Mesothelial cell of epicardium (in vitro differentiated cells): ENCODE data around the gene TMEM147. TPM values are rescaled to one million over a fixed set of nuclear protein-coding genes. Genes with fewer than 3 reads are reported as not detected.

Experiments used
- DNase-seq, 2 experiments: peaks; one replicate each; pipeline ENCODE4 v3.0.0; 2021; ENCODE audit warnings: low spot score in 2 of 2; ENCODE audit not compliant: unreplicated experiment in 2 of 2
- H3K27ac Mint-ChIP-seq: 2 replicates; pipeline ENCODE4 v1.8.0; 2021; ENCODE audit warnings: mixed read lengths
- H3K27me3 Mint-ChIP-seq: 2 replicates; pipeline ENCODE4 v1.8.0; 2021; ENCODE audit warnings: low read depth, mixed read lengths
- H3K36me3 Mint-ChIP-seq: 2 replicates; pipeline ENCODE4 v1.8.0; 2021; ENCODE audit warnings: mixed read lengths
- H3K4me1 Mint-ChIP-seq: 2 replicates; pipeline ENCODE4 v1.8.0; 2021; ENCODE audit warnings: mixed read lengths
- H3K4me3 Mint-ChIP-seq: 2 replicates; pipeline ENCODE4 v1.8.0; 2021; ENCODE audit warnings: mild to moderate bottlenecking, moderate library complexity, mixed read lengths
- H3K9me3 Mint-ChIP-seq: 2 replicates; pipeline ENCODE4 v1.8.0; 2021; ENCODE audit warnings: mixed read lengths
- total RNA-seq: library from RNA; stranded (reverse); gene quantifications from 3 replicates; pipeline ENCODE4 v1.2.1, GENCODE V29; 2021
- TF ChIP-seq, protein P1 (sequence below): fragments of 200-600 bp; sonication (generic); IDR thresholded peaks from one replicate; pipeline ENCODE4 v1.5.0; 2021; ENCODE audit warnings: antibody characterized with exemption; ENCODE audit not compliant: unreplicated experiment

TMEM147 gene
- total RNA-seq, 1 donor from 2014 or later, result 82.2 TPM

DNA sequence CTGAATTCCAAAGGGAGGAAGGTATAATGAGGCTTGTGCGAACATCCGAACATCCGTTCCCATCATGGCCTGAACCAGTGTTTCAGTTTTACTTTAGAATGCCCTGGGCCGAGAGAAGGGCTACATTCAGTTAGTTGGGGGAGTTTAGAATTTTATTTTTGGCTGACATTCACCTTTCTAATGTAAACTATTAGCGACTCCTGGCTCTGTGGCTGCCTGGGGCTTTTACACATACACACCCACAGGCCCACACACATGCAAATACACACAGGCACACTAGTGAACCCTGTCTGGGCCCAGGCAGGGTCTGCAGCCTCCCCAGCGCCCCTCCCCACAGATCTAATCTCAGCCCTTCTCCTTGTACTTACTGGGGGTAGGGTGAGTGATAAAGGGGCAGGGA, 6.1 kb upstream of the TMEM147 start:
- Mint-ChIP-seq H3K27me3 (no peaks in the 10 kb centered on the region), H3K27ac (no peak overlapping the region), H3K4me3 (no peak overlapping the region), H3K9me3 (no peaks in the 10 kb centered on the region), H3K4me1 (peaks cover 2% of the 10 kb centered on the region), H3K36me3 (peaks cover 4% of the 10 kb centered on the region)
- TF ChIP-seq, protein P1, sequence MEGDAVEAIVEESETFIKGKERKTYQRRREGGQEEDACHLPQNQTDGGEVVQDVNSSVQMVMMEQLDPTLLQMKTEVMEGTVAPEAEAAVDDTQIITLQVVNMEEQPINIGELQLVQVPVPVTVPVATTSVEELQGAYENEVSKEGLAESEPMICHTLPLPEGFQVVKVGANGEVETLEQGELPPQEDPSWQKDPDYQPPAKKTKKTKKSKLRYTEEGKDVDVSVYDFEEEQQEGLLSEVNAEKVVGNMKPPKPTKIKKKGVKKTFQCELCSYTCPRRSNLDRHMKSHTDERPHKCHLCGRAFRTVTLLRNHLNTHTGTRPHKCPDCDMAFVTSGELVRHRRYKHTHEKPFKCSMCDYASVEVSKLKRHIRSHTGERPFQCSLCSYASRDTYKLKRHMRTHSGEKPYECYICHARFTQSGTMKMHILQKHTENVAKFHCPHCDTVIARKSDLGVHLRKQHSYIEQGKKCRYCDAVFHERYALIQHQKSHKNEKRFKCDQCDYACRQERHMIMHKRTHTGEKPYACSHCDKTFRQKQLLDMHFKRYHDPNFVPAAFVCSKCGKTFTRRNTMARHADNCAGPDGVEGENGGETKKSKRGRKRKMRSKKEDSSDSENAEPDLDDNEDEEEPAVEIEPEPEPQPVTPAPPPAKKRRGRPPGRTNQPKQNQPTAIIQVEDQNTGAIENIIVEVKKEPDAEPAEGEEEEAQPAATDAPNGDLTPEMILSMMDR, result no peak
- no peak for DNase-seq

DNA sequence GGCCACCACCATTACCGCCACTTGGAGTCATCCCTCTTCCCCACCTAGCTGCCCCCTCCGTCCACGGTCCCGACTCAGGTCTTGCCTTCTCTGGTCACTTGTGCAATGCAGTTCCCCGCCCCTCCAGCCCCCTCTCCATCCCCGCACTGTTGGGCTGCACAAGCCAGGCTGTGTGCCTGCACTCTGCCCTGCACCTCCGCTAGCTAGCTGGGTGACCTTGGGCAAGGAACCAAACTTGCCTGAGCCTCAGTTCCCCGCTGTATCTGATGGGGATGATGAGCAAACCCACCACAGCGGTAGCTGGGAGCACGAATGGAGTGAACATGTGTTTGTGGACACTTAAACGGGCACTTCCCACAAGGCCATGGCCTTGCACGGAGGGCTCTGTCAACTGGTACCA, 5.6 kb upstream of the TMEM147 start:
- DNase-seq, result no peak
- Mint-ChIP-seq H3K9me3 (no peaks in the 10 kb centered on the region), H3K36me3 (peaks cover 4% of the 10 kb centered on the region), H3K27ac (no peak overlapping the region), H3K4me1 (peaks cover 8% of the 10 kb centered on the region), H3K27me3 (no peaks in the 10 kb centered on the region), H3K4me3 (no peak overlapping the region)
- TF ChIP-seq, protein P1, result no peak

DNA sequence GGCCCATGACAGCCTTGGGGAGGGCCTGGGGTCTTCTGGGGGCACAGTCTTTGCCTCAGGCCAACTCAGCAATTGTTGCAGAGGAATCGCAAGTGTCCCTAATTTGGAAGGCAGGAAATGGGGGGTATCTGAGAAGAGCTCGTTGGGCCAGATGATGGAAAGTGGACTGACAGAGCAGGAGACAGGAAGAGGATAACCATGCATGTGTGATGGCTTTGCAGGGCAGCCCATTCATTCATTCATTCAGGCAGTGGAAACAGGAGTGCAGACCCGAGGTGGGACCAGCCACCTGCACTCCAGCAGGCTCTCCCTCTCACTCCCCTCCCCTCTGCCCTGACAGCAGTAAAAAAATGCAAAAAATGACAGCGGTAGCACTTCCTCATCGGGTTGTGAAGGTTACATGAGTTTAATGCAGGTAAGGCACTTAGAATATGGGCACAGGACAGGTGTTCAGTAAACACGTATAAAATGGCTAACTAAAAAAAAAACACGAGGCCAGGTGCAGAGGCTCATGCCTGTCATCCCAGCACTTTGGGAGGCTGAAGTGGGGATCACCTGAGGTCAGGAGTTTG, 5.0 kb upstream of the TMEM147 start:
- Mint-ChIP-seq H3K4me3 (no peak overlapping the region), H3K27ac (no peak overlapping the region), H3K27me3 (no peaks in the 10 kb centered on the region), H3K36me3 (peaks cover 4% of the 10 kb centered on the region), H3K9me3 (no peaks in the 10 kb centered on the region), H3K4me1 (peaks cover 9% of the 10 kb centered on the region)
- TF ChIP-seq, protein P1, result no peak
- no peak for DNase-seq

DNA sequence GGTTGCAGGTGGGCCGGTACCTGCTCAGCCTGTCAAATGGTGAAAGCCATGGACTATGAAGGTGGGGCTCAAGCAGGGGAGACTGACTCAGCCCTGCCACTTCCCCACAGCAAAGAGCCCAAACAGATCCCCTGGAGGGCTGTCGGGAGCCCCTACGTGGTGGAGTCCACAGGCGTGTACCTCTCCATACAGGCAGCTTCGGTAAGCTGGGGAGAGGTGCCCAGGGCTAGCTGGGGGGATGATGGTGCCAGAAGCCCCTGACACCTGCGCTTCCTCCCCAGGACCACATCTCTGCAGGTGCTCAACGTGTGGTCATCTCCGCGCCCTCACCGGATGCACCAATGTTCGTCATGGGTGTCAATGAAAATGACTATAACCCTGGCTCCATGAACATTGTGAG, 3.2 kb upstream of the TMEM147 start:
- no peak for DNase-seq
- H3K4me3 Mint-ChIP-seq, result no peak overlapping the region
- H3K27me3 Mint-ChIP-seq, result no peaks in the 10 kb centered on the region
- no peaks in the 10 kb centered on the region for H3K9me3 Mint-ChIP-seq
- H3K27ac Mint-ChIP-seq, result no peak overlapping the region
- H3K36me3 Mint-ChIP-seq, result peaks cover 4% of the 10 kb centered on the region
- H3K4me1 Mint-ChIP-seq, result peaks cover 21% of the 10 kb centered on the region
- TF ChIP-seq, protein P1, result no peak

DNA sequence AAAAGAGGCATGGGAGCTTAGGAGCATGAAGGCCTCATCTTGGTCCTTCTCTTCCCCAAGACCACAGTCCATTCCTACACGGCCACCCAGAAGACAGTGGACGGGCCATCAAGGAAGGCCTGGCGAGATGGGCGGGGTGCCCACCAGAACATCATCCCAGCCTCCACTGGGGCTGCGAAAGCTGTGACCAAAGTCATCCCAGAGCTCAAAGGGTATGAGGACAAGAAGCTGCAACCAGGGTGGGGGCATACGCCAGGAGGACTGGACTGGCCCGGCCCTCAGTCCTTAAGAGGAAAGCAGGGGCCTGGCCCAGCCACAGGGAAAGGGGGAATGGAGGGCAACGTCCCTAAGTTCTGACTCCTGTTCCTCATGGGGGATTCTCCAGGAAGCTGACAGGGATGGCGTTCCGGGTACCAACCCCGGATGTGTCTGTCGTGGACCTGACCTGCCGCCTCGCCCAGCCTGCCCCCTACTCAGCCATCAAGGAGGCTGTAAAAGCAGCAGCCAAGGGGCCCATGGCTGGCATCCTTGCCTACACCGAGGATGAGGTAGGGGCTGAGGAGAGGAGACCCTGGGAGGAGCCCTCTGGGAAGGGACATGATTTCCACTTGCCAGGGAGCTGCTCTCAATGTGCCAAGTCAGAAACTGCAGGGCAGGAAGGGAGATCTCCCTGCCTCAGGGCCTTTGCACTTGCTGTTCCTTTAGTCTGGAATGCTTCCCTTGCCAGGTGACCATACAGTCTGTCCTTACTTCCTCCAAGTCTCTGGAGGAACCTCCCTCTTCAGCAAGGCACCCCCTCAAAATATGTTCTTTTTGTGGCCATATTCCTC, 1.9 kb upstream of the TMEM147 start:
- H3K4me1 Mint-ChIP-seq, result peaks cover 24% of the 10 kb centered on the region
- no peak overlapping the region for H3K27ac Mint-ChIP-seq
- H3K36me3 Mint-ChIP-seq, result peaks cover 4% of the 10 kb centered on the region
- no peak for DNase-seq
- TF ChIP-seq, protein P1, result no peak
- H3K9me3 Mint-ChIP-seq, result no peaks in the 10 kb centered on the region
- peak overlapping the region; percentile 93 for H3K4me3 Mint-ChIP-seq
- H3K27me3 Mint-ChIP-seq, result no peaks in the 10 kb centered on the region
